Activated naive CD4-positive, alpha-beta T cell treated with anti-CD3 and anti-CD28 coated beads, Interleukin-2, amount 50 U/mL, for 24 hours (primary cell): Measurements from ENCODE around the gene DTX2.
A peak's percentile ranks its signal among the peaks of the same experiment; 100 is the strongest.
"Not testable (repeated sequence)": the region's sequence is repeated elsewhere in the genome, so short reads cannot be mapped to it uniquely, and the experiment has no call there.

Experiments used
- H3K27ac Mint-ChIP-seq: one replicate; pipeline ENCODE4 v1.8.0; 2021; ENCODE audit warnings: mild to moderate bottlenecking, mixed read lengths
- H3K27me3 Mint-ChIP-seq: one replicate; pipeline ENCODE4 v1.8.0; 2021; ENCODE audit warnings: mixed read lengths
- H3K36me3 Mint-ChIP-seq: one replicate; pipeline ENCODE4 v1.8.0; 2021; ENCODE audit warnings: mixed read lengths
- H3K4me1 Mint-ChIP-seq: one replicate; pipeline ENCODE4 v1.8.0; 2021; ENCODE audit warnings: mixed read lengths
- H3K4me3 Mint-ChIP-seq: one replicate; pipeline ENCODE4 v1.8.0; 2021; ENCODE audit warnings: mild to moderate bottlenecking, mixed read lengths
- H3K9me3 Mint-ChIP-seq: one replicate; pipeline ENCODE4 v1.8.0; 2021; ENCODE audit warnings: mixed read lengths

The DTX2 gene

GRCh38 chr7:76476280-76476679 lies 14.8 kb downstream of the DTX2 start:
- H3K27me3 Mint-ChIP-seq, H3K36me3 Mint-ChIP-seq, H3K4me1 Mint-ChIP-seq, H3K27ac Mint-ChIP-seq, H3K9me3 Mint-ChIP-seq, H3K4me3 Mint-ChIP-seq: not testable (repeated sequence)

DNA sequence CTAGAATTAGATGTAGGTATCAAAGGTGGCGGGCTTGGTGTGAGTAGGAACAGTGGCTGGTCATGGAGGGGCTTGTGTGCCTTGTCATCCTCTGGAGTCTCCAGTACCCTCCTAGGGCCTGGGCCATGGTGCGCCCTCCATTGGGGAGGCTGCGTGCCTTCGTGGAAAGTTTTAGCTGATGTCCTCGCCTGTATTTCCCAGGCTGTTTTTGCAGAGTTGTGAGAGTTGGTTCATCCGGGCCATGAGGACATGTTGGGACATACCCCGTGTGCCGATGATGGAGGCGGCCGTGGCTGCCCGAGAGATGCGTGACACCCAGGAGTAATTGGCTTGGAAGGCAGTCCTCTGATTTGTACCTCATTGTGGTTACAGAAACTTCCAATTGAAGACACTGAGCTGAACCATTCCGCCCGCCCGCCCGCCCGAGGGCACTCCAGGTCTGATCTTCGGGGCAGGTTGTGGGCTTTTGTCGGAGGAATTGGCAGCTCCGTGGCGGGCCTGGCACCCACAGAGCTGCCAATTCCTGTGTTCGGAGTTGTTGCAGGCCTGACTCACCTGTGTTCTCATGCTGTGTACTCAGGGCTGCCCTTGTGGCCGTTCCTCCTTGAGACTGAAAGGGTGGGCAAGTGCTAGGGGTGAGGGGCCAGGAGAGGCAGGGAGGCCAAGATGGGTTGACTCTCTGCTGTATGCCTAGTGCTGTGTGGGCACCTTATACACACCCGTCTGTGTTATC lies 15.4 kb downstream of the DTX2 start:
- not testable (repeated sequence) for H3K4me3 Mint-ChIP-seq, H3K9me3 Mint-ChIP-seq, H3K4me1 Mint-ChIP-seq, H3K36me3 Mint-ChIP-seq, H3K27me3 Mint-ChIP-seq, H3K27ac Mint-ChIP-seq

DNA sequence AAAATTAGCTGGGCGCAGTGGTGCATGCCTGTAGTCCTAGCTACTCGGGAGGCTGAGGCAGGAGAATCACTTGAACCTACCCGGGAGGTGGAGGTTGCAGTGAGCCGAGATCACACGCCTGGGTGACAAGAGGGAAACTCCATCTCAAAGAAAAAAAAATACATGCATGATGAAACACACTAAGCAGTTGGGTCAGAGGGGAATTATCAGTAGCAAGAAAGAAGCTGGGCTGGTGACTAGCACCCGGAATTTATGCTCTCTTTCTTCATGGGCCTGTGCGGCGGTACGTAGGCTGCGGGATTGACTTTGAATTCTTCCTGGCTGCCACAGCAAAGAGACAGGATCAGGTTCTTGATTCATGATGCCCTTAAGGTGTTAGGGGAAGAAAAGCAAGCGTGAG lies 18.1 kb downstream of the DTX2 start:
- H3K4me3 Mint-ChIP-seq, H3K4me1 Mint-ChIP-seq, H3K36me3 Mint-ChIP-seq, H3K9me3 Mint-ChIP-seq, H3K27me3 Mint-ChIP-seq: not testable (repeated sequence)
- H3K27ac Mint-ChIP-seq: peak overlapping the region; percentile 73

DNA sequence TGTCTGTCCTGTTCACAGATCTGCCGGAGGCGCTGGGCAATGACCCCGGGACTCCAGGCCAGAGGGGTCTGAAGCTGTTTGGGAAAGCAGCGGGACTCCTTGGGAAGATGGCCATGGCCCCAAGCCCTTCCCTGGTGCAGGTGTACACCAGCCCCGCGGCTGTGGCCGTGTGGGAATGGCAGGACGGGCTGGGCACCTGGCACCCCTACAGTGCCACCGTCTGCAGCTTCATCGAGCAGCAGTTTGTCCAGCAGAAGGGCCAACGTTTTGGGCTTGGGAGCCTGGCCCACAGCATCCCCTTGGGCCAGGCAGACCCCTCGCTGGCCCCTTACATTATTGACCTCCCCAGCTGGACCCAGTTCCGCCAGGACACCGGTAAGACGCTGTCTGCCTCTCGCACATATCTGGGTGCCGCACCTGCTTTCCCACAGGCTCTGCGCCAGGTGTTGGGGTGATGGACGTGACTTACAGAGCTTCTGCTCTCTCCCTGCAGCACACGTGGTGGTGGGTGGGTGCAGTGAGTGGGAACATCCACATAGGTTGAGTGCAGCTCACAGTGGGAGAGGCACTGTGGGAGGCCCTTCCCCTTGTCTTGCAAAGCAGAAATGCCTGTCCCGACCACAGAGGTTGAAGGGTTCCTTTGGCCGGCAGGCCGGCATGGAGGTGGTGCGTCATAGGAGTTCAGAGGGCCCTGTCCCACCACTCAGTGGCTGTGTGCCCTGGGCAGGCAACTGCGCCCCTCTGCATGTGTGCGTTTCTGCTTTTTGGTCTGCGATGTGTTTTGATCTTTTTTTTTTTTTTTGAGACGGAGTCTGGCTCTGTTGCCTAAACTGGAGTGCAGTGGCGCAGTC lies 19.1 kb downstream of the DTX2 start:
- not testable (repeated sequence) for H3K27me3 Mint-ChIP-seq, H3K4me3 Mint-ChIP-seq, H3K27ac Mint-ChIP-seq, H3K36me3 Mint-ChIP-seq, H3K4me1 Mint-ChIP-seq, H3K9me3 Mint-ChIP-seq

GRCh38 chr7:76482660-76483059 lies 21.2 kb downstream of the DTX2 start:
- H3K27me3 Mint-ChIP-seq, H3K4me3 Mint-ChIP-seq, H3K4me1 Mint-ChIP-seq, H3K9me3 Mint-ChIP-seq, H3K36me3 Mint-ChIP-seq, H3K27ac Mint-ChIP-seq: not testable (repeated sequence)

DNA sequence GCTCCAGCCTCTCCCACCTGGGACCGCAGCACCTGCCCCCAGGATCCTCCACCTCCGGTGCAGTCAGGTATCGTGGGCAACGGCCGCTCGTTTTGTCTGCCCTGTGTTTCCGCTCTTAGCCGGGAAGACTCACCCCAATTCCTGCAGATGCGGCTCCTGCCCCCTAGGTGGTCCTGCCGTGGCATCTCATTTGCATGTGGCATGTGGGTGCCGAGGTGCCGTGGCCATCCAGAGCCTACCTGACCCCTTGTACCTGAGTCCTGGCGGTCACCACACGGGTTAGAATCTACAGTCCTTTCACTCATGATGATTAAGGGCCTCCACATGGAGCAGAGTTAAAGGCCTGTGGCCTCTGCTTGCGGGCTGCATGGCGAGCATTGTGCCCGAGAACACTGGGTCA lies 21.6 kb downstream of the DTX2 start:
- not testable (repeated sequence) for H3K4me3 Mint-ChIP-seq, H3K27me3 Mint-ChIP-seq, H3K4me1 Mint-ChIP-seq, H3K9me3 Mint-ChIP-seq, H3K27ac Mint-ChIP-seq, H3K36me3 Mint-ChIP-seq

DNA sequence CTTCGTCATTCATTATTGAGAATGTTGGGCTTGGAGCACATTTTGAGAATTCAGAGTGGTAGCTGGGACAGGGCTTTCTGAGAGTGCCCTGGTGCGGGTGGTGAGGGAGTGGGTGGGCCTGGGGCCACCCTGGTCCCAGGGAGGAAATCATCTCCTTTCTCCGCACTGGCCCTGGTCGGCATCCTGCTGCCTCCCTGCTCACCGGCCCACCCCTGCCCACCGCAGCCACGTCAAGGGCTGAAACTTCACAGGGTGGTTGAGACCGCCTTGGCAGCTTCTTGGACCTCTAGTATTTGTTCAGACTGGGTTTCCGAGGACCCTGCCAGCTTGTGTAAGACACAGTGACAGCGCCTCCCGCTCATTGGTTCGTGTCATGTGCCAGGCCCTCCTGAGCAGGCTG lies 22.9 kb downstream of the DTX2 start:
- H3K36me3 Mint-ChIP-seq, H3K27me3 Mint-ChIP-seq, H3K9me3 Mint-ChIP-seq, H3K27ac Mint-ChIP-seq, H3K4me3 Mint-ChIP-seq, H3K4me1 Mint-ChIP-seq: not testable (repeated sequence)

GRCh38 chr7:76485822-76486610 lies 24.5 kb downstream of the DTX2 start:
- not testable (repeated sequence) for H3K4me3 Mint-ChIP-seq, H3K36me3 Mint-ChIP-seq, H3K9me3 Mint-ChIP-seq, H3K27ac Mint-ChIP-seq, H3K4me1 Mint-ChIP-seq, H3K27me3 Mint-ChIP-seq

DNA sequence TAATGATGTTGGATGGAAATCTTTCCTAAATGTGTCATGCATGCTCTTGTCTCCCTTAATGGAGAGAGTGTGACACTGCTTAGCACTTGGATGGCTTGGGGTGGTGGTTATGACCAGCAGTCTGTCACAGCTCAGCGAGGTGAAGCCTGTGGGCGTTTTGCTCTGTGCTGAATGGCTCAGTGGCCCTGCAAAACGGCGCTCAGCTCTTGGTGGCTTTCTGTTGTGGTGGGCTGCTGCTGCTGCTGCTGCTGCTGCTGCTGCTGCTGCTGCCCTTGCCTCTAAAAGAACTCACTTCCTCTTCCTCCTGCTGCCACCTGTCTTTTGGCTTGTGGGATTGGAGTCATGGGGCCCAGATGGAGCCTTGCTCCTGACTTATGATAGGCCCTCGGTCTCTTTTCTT lies 25.1 kb downstream of the DTX2 start:
- not testable (repeated sequence) for H3K36me3 Mint-ChIP-seq, H3K9me3 Mint-ChIP-seq, H3K4me1 Mint-ChIP-seq, H3K27me3 Mint-ChIP-seq
- Mint-ChIP-seq H3K4me3 (peak overlapping the region; percentile 23), H3K27ac (peak overlapping the region; percentile 51)

DNA sequence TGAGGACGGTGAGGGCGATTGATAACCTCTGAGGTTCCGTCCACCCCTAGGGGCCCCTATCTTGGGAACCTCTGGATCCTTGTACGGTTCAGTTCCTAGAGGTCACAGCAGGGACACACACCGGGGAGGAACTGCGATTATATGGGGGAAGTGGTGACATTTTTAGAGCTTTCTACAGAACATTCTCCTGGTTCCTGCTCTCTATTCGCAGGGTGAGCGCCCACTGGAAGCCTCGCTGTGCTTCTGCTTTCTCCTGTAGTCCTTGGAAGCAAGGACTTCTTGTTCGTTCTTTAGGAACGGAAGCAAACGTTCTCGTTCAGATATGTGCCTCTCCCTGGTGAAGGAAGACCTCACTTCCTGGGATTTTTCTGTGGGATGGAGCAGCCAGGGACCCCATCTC lies 26.5 kb downstream of the DTX2 start:
- H3K9me3 Mint-ChIP-seq, H3K27ac Mint-ChIP-seq, H3K36me3 Mint-ChIP-seq, H3K4me3 Mint-ChIP-seq, H3K27me3 Mint-ChIP-seq, H3K4me1 Mint-ChIP-seq: not testable (repeated sequence)

- H3K27me3 Mint-ChIP-seq, H3K4me1 Mint-ChIP-seq, H3K36me3 Mint-ChIP-seq, H3K4me3 Mint-ChIP-seq, H3K9me3 Mint-ChIP-seq, H3K27ac Mint-ChIP-seq: not testable (repeated sequence)
Measured at GRCh38 chr7:76492139-76492538, 30.6 kb downstream of the DTX2 start.

DNA sequence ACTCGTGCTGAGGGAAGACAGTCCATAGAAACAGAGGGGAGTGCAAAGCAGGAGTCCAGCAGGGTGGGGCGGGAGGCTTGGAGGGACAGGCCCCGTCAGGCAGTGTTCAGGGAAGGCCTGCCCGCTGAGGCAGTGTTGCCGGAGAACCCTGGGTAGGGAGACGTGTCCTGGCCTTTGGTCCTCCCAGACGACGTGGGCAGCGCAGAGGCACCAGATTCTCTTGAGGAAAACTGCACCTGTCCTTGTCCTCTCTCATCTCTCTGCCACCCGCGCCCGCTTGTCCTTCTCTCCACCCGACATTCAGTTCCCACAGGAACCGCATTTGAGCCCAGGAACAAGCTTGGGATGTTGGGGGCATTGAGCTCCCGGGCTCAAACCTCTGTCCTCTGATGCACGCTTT lies 34.2 kb downstream of the DTX2 start:
- H3K27me3 Mint-ChIP-seq, H3K4me1 Mint-ChIP-seq, H3K27ac Mint-ChIP-seq, H3K4me3 Mint-ChIP-seq, H3K9me3 Mint-ChIP-seq, H3K36me3 Mint-ChIP-seq: not testable (repeated sequence)

DNA sequence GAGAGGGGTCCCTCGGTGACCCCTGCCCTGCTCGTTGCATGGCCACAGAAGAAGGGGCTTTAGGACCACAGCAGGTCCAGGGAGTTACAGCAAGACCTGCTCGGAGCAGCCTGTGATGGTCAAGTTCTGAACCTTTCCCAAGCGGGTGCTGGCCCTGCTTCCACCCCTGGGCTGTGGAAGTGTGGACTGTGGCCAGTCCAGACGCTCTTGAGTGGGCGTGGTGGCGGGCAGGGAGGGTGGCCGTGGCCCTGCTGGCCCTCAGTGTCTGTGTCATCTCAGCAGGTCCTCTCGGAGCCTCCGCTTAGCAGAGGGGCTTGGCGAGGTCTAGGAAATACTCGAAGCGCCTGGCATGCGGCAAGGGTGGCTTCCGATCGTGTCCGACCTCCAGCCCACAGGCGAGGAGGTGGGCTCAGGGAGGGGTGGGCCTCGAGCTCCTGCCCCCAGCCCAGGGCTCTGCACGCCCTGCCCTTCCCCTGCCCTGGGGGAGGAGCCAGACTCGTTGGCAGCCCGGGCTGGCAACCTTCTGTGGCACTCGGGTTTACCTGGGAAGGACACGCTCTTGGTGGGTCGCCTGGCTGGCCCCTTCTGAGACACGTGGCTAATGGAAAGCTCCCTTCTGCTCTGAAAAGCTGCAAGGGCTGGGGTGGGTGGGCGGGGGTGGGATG lies 36.5 kb downstream of the DTX2 start:
- not testable (repeated sequence) for H3K4me1 Mint-ChIP-seq, H3K36me3 Mint-ChIP-seq, H3K27me3 Mint-ChIP-seq, H3K9me3 Mint-ChIP-seq, H3K27ac Mint-ChIP-seq, H3K4me3 Mint-ChIP-seq

GRCh38 chr7:76498583-76499200 lies 37.2 kb downstream of the DTX2 start:
- H3K9me3 Mint-ChIP-seq, H3K4me1 Mint-ChIP-seq, H3K4me3 Mint-ChIP-seq, H3K27me3 Mint-ChIP-seq, H3K27ac Mint-ChIP-seq, H3K36me3 Mint-ChIP-seq: not testable (repeated sequence)

- not testable (repeated sequence) for H3K27ac Mint-ChIP-seq, H3K27me3 Mint-ChIP-seq, H3K36me3 Mint-ChIP-seq, H3K4me1 Mint-ChIP-seq, H3K4me3 Mint-ChIP-seq, H3K9me3 Mint-ChIP-seq
Measured at GRCh38 chr7:76499201-76499923, 37.9 kb downstream of the DTX2 start.
